Fibroblast of the aortic adventitia (primary cell): ENCODE measurements around the gene OR51L1. TPM values are rescaled to one million over a fixed set of nuclear protein-coding genes. Genes with fewer than 3 reads are reported as not detected.

Source experiments
- DNase-seq: peaks from one replicate; pipeline ENCODE4 v3.0.0-alpha.2; 2010; ENCODE audit warnings: low read depth
- H3K4me3 ChIP-seq: 2 replicates; pipeline ENCODE4 v1.5.1; 2011; ENCODE audit warnings: low read depth, mild to moderate bottlenecking, control low read depth, low read length, moderate library complexity
- total RNA-seq: library from RNA; depleted of rRNA; stranded (reverse); fragments of >200 nt; gene quantifications from 2 replicates; pipeline ENCODE4 v1.2.3, GENCODE V29; 2012; ENCODE audit warnings: low replicate concordance
- TF ChIP-seq, protein P1 (sequence below): IDR thresholded peaks from 2 replicates; pipeline ENCODE4 v1.5.1; 2011; ENCODE audit warnings: mild to moderate bottlenecking, low read length, control low read depth, inconsistent platforms; ENCODE audit not compliant: insufficient read depth

The OR51L1 gene
- total RNA-seq, 1 donor = not detected

DNA sequence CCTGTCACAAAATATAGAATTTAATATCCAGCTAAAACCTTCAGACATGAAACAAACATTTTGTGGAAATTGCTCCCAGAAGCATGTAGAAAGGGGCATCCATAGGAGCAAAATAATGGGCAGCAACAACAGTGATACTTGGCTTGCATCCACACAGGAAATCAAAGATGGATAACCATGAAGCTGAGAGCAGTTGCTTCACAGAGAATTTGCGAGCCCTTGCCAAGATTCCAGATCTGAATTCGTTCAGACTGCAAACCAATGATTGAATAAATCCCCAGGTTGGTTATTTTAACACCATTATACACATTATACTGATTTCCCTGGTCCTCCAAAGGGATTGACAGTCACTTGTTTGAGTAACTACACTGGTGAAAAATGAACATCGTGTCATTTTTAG, 15.6 kb upstream of the OR51L1 start:
- no peak overlapping the region for H3K4me3 ChIP-seq
- TF ChIP-seq, protein P1, sequence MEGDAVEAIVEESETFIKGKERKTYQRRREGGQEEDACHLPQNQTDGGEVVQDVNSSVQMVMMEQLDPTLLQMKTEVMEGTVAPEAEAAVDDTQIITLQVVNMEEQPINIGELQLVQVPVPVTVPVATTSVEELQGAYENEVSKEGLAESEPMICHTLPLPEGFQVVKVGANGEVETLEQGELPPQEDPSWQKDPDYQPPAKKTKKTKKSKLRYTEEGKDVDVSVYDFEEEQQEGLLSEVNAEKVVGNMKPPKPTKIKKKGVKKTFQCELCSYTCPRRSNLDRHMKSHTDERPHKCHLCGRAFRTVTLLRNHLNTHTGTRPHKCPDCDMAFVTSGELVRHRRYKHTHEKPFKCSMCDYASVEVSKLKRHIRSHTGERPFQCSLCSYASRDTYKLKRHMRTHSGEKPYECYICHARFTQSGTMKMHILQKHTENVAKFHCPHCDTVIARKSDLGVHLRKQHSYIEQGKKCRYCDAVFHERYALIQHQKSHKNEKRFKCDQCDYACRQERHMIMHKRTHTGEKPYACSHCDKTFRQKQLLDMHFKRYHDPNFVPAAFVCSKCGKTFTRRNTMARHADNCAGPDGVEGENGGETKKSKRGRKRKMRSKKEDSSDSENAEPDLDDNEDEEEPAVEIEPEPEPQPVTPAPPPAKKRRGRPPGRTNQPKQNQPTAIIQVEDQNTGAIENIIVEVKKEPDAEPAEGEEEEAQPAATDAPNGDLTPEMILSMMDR = no peak
- DNase-seq = no peak

DNA sequence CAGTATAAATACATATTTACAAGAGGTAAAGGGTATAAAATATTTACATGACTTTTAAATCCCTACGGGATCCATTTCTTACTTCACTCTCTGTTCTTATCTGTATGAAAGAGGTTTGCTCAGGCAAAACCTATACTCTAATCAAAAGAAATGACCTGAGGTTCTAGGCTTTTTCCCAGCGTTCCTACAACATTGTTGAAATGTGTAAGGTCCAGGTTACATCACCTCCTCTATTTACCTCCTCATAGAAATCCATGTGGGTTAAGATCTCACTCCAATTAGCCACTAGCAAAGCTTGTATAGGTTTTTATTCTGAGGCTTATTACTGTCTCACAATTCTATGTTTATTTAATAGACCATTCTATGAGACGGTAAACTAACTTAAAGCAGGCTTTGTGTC, 12.0 kb upstream of the OR51L1 start:
- no peak for DNase-seq
- no peak overlapping the region for H3K4me3 ChIP-seq
- TF ChIP-seq, protein P1 = no peak

DNA sequence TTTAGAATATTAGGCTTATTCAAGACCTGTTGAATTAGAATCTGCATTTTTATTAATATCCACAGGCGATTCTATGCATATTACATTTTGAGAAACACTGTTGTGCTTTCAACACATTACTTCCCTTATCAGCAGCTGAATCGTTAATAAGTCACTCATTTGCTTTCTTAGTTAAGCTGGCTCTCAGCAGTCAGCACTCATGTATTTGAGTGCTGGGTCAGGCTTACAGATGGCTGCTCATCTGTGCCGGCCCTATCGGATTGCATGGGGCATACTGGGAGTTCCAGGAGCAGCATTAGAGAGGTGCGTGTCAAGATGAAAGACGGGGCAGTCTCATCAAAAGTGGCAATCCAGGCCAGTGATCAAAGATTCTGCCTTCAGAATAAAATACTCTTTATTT, 10.8 kb upstream of the OR51L1 start:
- no peak for DNase-seq
- TF ChIP-seq, protein P1 = no peak
- no peak overlapping the region for H3K4me3 ChIP-seq

DNA sequence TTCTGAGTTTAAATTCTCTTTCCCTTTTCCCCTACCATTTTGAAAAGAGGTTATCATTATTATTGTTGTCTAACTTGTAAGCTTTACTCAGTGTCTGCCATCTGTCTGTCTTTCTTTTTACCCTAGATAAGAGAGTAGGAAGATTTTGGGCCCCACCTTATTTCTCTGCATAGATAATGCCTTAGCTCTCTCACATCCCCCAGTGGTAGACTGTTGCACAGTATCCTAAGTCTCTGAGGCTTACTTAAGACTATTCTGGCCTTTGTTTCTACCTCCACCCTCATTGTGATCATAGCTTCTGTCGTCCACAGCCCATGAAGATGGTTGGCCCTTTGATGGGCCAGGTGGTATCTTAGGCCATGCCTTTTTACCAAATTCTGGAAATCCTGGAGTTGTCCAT, 3.6 kb upstream of the OR51L1 start:
- DNase-seq = no peak

DNA sequence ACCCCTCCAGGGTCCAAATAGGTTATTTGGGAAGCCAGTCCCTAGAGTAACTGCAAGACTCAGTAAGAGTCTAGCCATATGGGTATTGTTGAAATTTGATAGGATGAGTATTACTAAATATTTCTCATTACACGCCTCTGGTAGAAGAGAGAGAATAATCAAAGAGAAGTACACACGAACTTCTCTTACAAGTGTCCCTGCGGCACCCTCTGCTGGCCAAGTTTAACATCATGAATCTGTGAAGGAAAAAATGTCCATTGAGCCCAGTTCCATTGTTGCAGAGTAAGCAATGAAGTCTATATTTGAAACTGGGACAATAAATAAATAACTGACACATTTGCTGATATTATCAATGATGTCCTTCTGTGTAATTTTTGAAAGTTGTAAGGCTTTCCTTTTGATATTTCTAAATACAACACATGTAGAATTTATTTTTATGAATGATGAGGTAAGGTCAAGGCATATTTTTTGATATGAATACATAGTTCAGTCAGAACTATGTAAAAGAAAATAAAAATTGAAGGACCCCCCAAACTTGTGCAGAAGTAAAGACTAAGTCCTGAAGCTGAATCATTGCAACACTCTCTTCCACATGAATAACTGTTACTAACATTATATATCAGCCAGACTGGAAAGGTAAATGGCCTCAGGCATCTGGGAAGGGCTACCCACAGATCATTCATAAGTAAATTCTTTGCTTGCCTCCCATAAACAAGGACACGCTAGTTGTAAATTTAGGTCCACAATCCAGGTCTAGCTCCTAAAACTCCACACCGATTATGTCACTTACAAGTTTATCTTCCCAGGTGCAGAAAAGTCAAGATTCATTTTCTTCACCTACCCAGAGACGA, 10.0 kb downstream of the OR51L1 start:
- TF ChIP-seq, protein P1 = peak; percentile 53
- peak; percentile 56 for DNase-seq
- no peak overlapping the region for H3K4me3 ChIP-seq

More for the DNA sequence above, 3.6 kb upstream of the OR51L1 start:
- H3K4me3 ChIP-seq = no peak overlapping the region
- TF ChIP-seq, protein P1 = no peak

DNA sequence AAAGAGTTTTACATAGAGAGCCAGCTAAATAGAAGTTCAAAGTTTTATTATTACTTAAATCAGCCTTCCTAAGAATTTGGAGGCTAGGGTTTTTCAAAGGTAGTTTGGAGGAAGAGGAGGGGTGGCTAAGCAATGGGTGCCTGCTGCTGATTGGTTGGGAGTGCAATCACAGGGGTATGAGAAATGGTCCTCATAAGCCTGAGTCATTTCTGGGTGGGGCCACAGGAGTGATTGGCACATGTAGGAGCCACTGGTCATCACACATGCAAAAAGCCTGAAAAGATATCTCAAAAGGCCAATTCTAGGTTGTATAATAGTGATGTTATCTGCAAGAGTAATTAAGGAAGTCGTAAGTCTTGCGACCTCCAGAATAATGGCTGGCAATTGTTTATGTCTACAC, 12.9 kb downstream of the OR51L1 start:
- no peak overlapping the region for H3K4me3 ChIP-seq
- no peak for DNase-seq
- TF ChIP-seq, protein P1 = no peak
